Measurements from ENCODE around the gene TMEM203. TPM values are rescaled to one million over a fixed set of nuclear protein-coding genes. Genes with fewer than 3 reads are reported as not detected.
A peak's percentile ranks its signal among the peaks of the same experiment; 100 is the strongest.

The TMEM203 gene
- total RNA-seq, 1 donor from 2014 or later = 36.2 TPM

GRCh38 chr9:137230705-137231371 is 25.4 kb upstream of the TMEM203 start, which contains the start of gene SLC34A3:
Gene SLC34A3 (plus strand): TSS chr9:137230901. CDS start chr9:137231703, 802 bp downstream.
- no peak for DNase-seq (ENCODE audit: low spot score)

GRCh38 chr9:137229903-137230704 is 24.7 kb upstream of the TMEM203 start:
- DNase-seq (ENCODE audit: low spot score) = no peak

- DNase-seq (ENCODE audit: low spot score) = no peak
Observed at GRCh38 chr9:137228968-137229896, 23.8 kb upstream of the TMEM203 start.

GRCh38 chr9:137228506-137228967 is 23.1 kb upstream of the TMEM203 start:
- no peak for DNase-seq (ENCODE audit: low spot score)

GRCh38 chr9:137227853-137228505 is 22.5 kb upstream of the TMEM203 start:
- no peak for DNase-seq (ENCODE audit: low spot score)

GRCh38 chr9:137227054-137227852 is 21.8 kb upstream of the TMEM203 start, which contains the start of gene RNF224:
Gene RNF224 (plus strand): TSS chr9:137227502. CDS start chr9:137228336, 834 bp downstream.
- peak; percentile 79 for DNase-seq (ENCODE audit: low spot score)

GRCh38 chr9:137226338-137227053 is 21.0 kb upstream of the TMEM203 start:
- no peak for DNase-seq (ENCODE audit: low spot score)

GRCh38 chr9:137225699-137226331 is 20.4 kb upstream of the TMEM203 start:
- DNase-seq (ENCODE audit: low spot score) = no peak

GRCh38 chr9:137224830-137225694 is 19.6 kb upstream of the TMEM203 start, which contains the start of gene CYSRT1:
Gene CYSRT1 (plus strand): TSS chr9:137225174. CDS start chr9:137225622, 448 bp downstream.
- no peak for DNase-seq (ENCODE audit: low spot score)

- DNase-seq (ENCODE audit: low spot score) = peak; percentile 98
Observed at GRCh38 chr9:137223078-137223970, 17.9 kb upstream of the TMEM203 start.

- DNase-seq (ENCODE audit: low spot score) = no peak
Observed at GRCh38 chr9:137222190-137223077, 17.0 kb upstream of the TMEM203 start, which contains the start of gene RNF208. Gene RNF208 (minus strand): TSS chr9:137222240. CDS start chr9:137221212, 1,028 bp downstream.

- no peak for DNase-seq (ENCODE audit: low spot score)
Observed at GRCh38 chr9:137221506-137222111, 16.2 kb upstream of the TMEM203 start.

- no peak for DNase-seq (ENCODE audit: low spot score)
Observed at GRCh38 chr9:137221095-137221505, 15.7 kb upstream of the TMEM203 start.

GRCh38 chr9:137220317-137221094 is 15.1 kb upstream of the TMEM203 start:
- DNase-seq (ENCODE audit: low spot score) = no peak
